ENCODE data around the gene CTSA. TPM values are rescaled to one million over a fixed set of nuclear protein-coding genes. Genes with fewer than 3 reads are reported as not detected.

The CTSA gene
- 100 to 1,000 TPM; 133 to 176 (median 155) TPM for total RNA-seq (2021; fragmentation: NEBNext Ultra II Directional; extraction: Animal tissue kit (Norgen Biotek cat#: 25700))
- long read RNA-seq, transcript CTSA-201 (15 exons, 1,898 nt) = minor isoform, 11 of 257 reads
- long read RNA-seq, transcript CTSA-204 (15 exons, 2,149 nt) = major isoform, 183 of 257 reads
- long read RNA-seq, transcript CTSA-203 (14 exons, 1,972 nt) = minor isoform, 27 of 257 reads
- long read RNA-seq, partial matches to known transcripts = 21 of 257 reads
- long read RNA-seq, other reads (novel, unspliced or antisense) = 13 of 257 reads

DNA sequence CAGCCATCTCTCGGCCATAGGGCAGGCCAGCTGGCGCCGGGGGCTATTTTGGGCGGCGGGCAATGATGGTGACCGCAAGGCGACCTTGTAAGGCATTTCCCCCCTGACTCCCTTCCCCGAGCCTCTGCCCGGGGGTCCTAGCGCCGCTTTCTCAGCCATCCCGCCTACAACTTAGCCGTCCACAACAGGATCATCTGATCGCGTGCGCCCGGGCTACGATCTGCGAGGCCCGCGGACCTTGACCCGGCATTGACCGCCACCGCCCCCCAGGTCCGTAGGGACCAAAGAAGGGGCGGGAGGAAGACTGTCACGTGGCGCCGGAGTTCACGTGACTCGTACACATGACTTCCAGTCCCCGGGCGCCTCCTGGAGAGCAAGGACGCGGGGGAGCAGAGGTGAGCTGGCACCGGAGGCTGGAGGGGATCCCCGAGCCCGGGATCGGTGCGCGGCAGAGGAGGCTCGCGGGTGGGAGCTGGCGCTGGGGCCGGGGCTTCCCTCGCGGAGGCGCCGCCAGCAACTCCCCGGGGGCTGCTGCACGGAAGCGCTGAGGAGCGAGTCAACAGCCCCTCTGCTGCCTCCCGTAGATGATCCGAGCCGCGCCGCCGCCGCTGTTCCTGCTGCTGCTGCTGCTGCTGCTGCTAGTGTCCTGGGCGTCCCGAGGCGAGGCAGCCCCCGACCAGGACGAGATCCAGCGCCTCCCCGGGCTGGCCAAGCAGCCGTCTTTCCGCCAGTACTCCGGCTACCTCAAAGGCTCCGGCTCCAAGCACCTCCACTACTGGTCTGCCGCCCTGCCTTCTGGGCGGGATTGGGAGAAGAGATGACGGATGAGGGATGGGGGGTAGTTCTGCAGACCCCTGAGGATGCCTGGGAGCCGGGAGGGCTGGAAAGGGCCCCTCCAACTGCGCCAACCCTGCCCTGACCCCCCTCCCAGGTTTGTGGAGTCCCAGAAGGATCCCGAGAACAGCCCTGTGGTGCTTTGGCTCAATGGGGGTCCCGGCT, at the start of gene CTSA, which contains the start of gene NEURL2:
Gene CTSA, plus strand, starts transcription at position 351 of the 999 bp plus-strand sequence. Its CDS starts 234 bp downstream, at position 585.
Gene NEURL2, minus strand, starts transcription at position 224 of the 999 bp plus-strand sequence. Its CDS starts 217 bp downstream, at position 7.
- Mint-ChIP-seq H3K27ac (peak within 1 kb of the TSS; percentile 88), H3K36me3 (ENCODE audit: low read depth) (no peaks in the 10 kb centered on the region; the same call in 1 of the 2 replicates), H3K27me3 (ENCODE audit: insufficient read depth) (peaks cover 5% of the 10 kb centered on the region), H3K4me3 (peak within 1 kb of the TSS; percentile 93), H3K9me3 (no peaks in the 10 kb centered on the region), H3K4me1 (ENCODE audit: low read depth) (peaks cover 29% of the 10 kb centered on the region)
- TF ChIP-seq CTCF (IDR thresholded peaks at IDR 0.05) = no peak
- DNase-seq = peak; percentile 85

- TF ChIP-seq CTCF (IDR thresholded peaks at IDR 0.05) = no peak
- DNase-seq = no peak
- no peaks in the 10 kb centered on the region for H3K9me3 Mint-ChIP-seq
- H3K27me3 Mint-ChIP-seq (ENCODE audit: insufficient read depth) = peaks cover 2% of the 10 kb centered on the region; the same call in 1 of the 2 replicates
- peaks cover 12% of the 10 kb centered on the region; the same call in 1 of the 2 replicates for H3K36me3 Mint-ChIP-seq (ENCODE audit: low read depth)
- peaks cover 21% of the 10 kb centered on the region for H3K4me1 Mint-ChIP-seq (ENCODE audit: low read depth)
- no peak overlapping the region for H3K27ac Mint-ChIP-seq
- no peak overlapping the region for H3K4me3 Mint-ChIP-seq
These were observed 49.6 kb upstream of the CTSA start for GRCh38 chr20:45841407-45842129.

GRCh38 chr20:45842169-45842812, 48.8 kb upstream of the CTSA start:
- peaks cover 14% of the 10 kb centered on the region for H3K4me1 Mint-ChIP-seq (ENCODE audit: low read depth)
- peak overlapping the region; percentile 66 for H3K27ac Mint-ChIP-seq
- DNase-seq = peak; percentile 42
- H3K9me3 Mint-ChIP-seq = no peaks in the 10 kb centered on the region
- peaks cover 2% of the 10 kb centered on the region; the same call in 1 of the 2 replicates for H3K27me3 Mint-ChIP-seq (ENCODE audit: insufficient read depth)
- H3K36me3 Mint-ChIP-seq (ENCODE audit: low read depth) = 0 out of 2 replicates have a peak, but pooled peaks cover 9% of the 10 kb centered on the region
- TF ChIP-seq CTCF (IDR thresholded peaks at IDR 0.05) = 0 out of 2 replicates have a peak, but pooled peaks have one; percentile 8
- H3K4me3 Mint-ChIP-seq = no peak overlapping the region

- H3K9me3 Mint-ChIP-seq = no peaks in the 10 kb centered on the region
- peaks cover 12% of the 10 kb centered on the region for H3K4me1 Mint-ChIP-seq (ENCODE audit: low read depth)
- H3K4me3 Mint-ChIP-seq = no peak overlapping the region
- H3K27ac Mint-ChIP-seq = no peak overlapping the region
- TF ChIP-seq CTCF (IDR thresholded peaks at IDR 0.05) = no peak
- peaks cover 2% of the 10 kb centered on the region; the same call in 1 of the 2 replicates for H3K27me3 Mint-ChIP-seq (ENCODE audit: insufficient read depth)
- 0 out of 2 replicates have a peak, but pooled peaks cover 9% of the 10 kb centered on the region for H3K36me3 Mint-ChIP-seq (ENCODE audit: low read depth)
- no peak for DNase-seq
These were observed 47.6 kb upstream of the CTSA start for GRCh38 chr20:45843506-45843905.

All from HFFc6 (cell line).